HG03520 (cell line): ENCODE data around the gene SCAMP1.
A peak's percentile ranks its signal among the peaks of the same experiment; 100 is the strongest.

ENCODE experiments used
- ATAC-seq: cut with Tn5 transposase; IDR thresholded peaks from one replicate; pipeline ENCODE4 v1.9.1; 2021; ENCODE audit warnings: mild to moderate bottlenecking, moderate library complexity; ENCODE audit not compliant: unreplicated experiment

SCAMP1 gene

GRCh38 chr5:78492224-78492623 is 131.8 kb downstream of the SCAMP1 start:
- no peak for ATAC-seq

GRCh38 chr5:78492650-78493049 is 132.2 kb downstream of the SCAMP1 start:
- ATAC-seq, result no peak

GRCh38 chr5:78495800-78496199 is 135.4 kb downstream of the SCAMP1 start:
- no peak for ATAC-seq

- ATAC-seq, result no peak
Measured at GRCh38 chr5:78496373-78496772, 136.0 kb downstream of the SCAMP1 start.

- ATAC-seq, result no peak
Measured at GRCh38 chr5:78497573-78498533, 137.4 kb downstream of the SCAMP1 start.

- no peak for ATAC-seq
Measured at GRCh38 chr5:78499485-78499884, 139.1 kb downstream of the SCAMP1 start.

GRCh38 chr5:78500028-78500427 is 139.6 kb downstream of the SCAMP1 start:
- no peak for ATAC-seq

GRCh38 chr5:78500871-78501270 is 140.5 kb downstream of the SCAMP1 start:
- ATAC-seq, result no peak

GRCh38 chr5:78501411-78502352 is 141.3 kb downstream of the SCAMP1 start:
- ATAC-seq, result no peak

GRCh38 chr5:78503958-78504653 is 143.7 kb downstream of the SCAMP1 start:
- no peak for ATAC-seq

GRCh38 chr5:78504704-78505677 is 144.6 kb downstream of the SCAMP1 start:
- no peak for ATAC-seq

GRCh38 chr5:78505860-78506259 is 145.4 kb downstream of the SCAMP1 start:
- ATAC-seq, result no peak

- no peak for ATAC-seq
Measured at GRCh38 chr5:78506261-78507024, 146.0 kb downstream of the SCAMP1 start.

GRCh38 chr5:78507531-78507930 is 147.1 kb downstream of the SCAMP1 start:
- ATAC-seq, result no peak

GRCh38 chr5:78508186-78508765 is 147.9 kb downstream of the SCAMP1 start:
- ATAC-seq, result no peak

GRCh38 chr5:78509145-78509865 is 148.9 kb downstream of the SCAMP1 start:
- ATAC-seq, result no peak

- ATAC-seq, result peak; percentile 63
Measured at GRCh38 chr5:78509884-78510769, 149.7 kb downstream of the SCAMP1 start.
